Measurements from ENCODE around the gene SPATS2.

GRCh38 chr12:49397000-49397399 is 29.7 kb downstream of the SPATS2 start:
- TF ChIP-seq, protein P1, sequence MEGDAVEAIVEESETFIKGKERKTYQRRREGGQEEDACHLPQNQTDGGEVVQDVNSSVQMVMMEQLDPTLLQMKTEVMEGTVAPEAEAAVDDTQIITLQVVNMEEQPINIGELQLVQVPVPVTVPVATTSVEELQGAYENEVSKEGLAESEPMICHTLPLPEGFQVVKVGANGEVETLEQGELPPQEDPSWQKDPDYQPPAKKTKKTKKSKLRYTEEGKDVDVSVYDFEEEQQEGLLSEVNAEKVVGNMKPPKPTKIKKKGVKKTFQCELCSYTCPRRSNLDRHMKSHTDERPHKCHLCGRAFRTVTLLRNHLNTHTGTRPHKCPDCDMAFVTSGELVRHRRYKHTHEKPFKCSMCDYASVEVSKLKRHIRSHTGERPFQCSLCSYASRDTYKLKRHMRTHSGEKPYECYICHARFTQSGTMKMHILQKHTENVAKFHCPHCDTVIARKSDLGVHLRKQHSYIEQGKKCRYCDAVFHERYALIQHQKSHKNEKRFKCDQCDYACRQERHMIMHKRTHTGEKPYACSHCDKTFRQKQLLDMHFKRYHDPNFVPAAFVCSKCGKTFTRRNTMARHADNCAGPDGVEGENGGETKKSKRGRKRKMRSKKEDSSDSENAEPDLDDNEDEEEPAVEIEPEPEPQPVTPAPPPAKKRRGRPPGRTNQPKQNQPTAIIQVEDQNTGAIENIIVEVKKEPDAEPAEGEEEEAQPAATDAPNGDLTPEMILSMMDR (IDR thresholded peaks at IDR 0.05) = no peak
- TF ChIP-seq SIN3A (IDR thresholded peaks at IDR 0.05; ENCODE audit: borderline replicate concordance, insufficient read depth, low read depth, low read length) (no peak), REST (IDR thresholded peaks at IDR 0.05; ENCODE audit: insufficient read depth in 1 of 2, low read depth in 2 of 2, low read length in 1 of 2) (no peak), TCF7L2 (IDR thresholded peaks at IDR 0.05; ENCODE audit: low read depth, low read length) (no peak)

All from Panc1 (cell line).